Rectal smooth muscle tissue (tissue), 1 donor: ENCODE measurements around the gene ZNF684.
"Not testable (repeated sequence)": the region's sequence is repeated elsewhere in the genome, so short reads cannot be mapped to it uniquely, and the experiment has no call there.

Source experiments
- H3K27ac ChIP-seq: one replicate; pipeline ENCODE4 v1.7.0; 2013; ENCODE audit warnings: low read depth, low read length, inconsistent platforms
- H3K27me3 ChIP-seq: one replicate; pipeline ENCODE4 v1.7.0; 2013; ENCODE audit warnings: low read length; ENCODE audit not compliant: control insufficient read depth, insufficient read depth
- H3K36me3 ChIP-seq: one replicate; pipeline ENCODE4 v1.7.0; 2013; ENCODE audit warnings: low read length; ENCODE audit not compliant: control insufficient read depth, insufficient read depth
- H3K4me1 ChIP-seq: one replicate; pipeline ENCODE4 v1.7.0; 2013; ENCODE audit warnings: low read length; ENCODE audit not compliant: control insufficient read depth, insufficient read depth
- H3K4me3 ChIP-seq: one replicate; pipeline ENCODE4 v1.7.0; 2013; ENCODE audit warnings: low read length
- H3K9ac ChIP-seq: one replicate; pipeline ENCODE4 v1.7.0; 2013; ENCODE audit warnings: low read length

The ZNF684 gene

DNA sequence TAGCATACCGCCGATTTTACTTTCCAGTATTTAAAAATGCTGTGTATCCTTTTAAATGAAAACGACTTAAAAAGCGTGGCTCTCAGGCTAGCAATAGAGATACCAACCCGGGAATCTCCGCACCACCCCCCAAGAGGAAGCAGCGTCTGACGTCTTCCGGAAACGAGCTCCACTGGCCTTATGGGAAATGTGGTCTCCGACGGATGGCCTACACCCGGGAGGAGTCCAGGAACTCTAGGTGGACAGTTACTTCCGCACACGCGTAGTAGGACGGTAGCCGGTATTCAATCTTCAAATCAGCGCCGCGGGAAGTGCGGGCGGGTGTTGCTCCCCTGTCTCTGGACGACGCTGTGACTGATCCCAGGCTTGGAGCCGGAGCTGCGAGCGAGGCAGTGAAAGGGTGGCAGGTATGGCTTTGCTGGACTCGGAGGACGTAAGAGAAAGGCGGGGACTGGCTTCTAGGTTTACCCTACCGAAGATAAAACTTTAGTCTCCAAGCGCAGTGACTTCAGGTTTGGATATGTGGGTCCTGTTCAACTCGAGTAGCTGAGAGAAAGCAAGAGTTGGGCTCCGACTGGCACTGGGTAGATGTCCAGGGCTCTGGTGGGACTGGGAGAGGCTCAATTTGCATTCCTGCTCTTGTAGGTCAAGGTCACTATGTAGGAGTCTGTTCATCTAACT, at the start of gene ZNF684:
Gene ZNF684, plus strand, starts transcription at position 257 of the 681 bp plus-strand sequence. CDS start 1,530 bp downstream, outside the sequence.
- H3K4me1 ChIP-seq: no peaks in the 10 kb centered on the region
- peak within 1 kb of the TSS; percentile 80 for H3K4me3 ChIP-seq
- H3K27ac ChIP-seq: peak within 1 kb of the TSS; percentile 76

DNA sequence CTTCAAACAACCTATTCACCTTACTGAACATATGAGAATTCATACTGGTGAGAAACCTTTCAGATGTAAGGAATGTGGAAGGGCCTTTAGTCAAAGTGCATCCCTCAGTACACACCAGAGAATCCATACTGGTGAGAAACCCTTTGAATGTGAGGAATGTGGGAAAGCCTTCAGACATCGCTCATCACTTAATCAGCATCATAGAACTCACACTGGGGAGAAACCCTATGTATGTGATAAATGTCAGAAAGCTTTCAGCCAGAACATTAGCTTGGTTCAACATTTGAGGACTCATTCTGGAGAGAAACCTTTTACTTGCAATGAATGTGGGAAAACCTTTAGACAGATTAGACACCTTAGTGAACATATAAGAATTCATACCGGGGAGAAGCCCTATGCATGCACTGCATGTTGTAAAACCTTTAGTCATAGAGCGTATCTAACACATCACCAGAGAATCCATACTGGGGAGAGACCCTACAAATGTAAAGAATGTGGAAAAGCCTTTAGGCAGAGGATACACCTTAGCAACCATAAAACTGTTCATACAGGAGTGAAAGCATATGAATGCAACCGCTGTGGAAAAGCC, 36.0 kb upstream of the ZNF684 start:
- H3K4me3 ChIP-seq: no peak overlapping the region
- no peaks in the 10 kb centered on the region for H3K4me1 ChIP-seq
- no peak overlapping the region for H3K9ac ChIP-seq
- H3K36me3 ChIP-seq: peaks cover 9% of the 10 kb centered on the region
- H3K27ac ChIP-seq: no peak overlapping the region
- H3K27me3 ChIP-seq: no peaks in the 10 kb centered on the region

More for the DNA sequence above, at the start of gene ZNF684:
- Histone ChIP-seq H3K27me3 (no peaks in the 10 kb centered on the region), H3K36me3 (no peaks in the 10 kb centered on the region), H3K9ac (peak within 1 kb of the TSS; percentile 72)

DNA sequence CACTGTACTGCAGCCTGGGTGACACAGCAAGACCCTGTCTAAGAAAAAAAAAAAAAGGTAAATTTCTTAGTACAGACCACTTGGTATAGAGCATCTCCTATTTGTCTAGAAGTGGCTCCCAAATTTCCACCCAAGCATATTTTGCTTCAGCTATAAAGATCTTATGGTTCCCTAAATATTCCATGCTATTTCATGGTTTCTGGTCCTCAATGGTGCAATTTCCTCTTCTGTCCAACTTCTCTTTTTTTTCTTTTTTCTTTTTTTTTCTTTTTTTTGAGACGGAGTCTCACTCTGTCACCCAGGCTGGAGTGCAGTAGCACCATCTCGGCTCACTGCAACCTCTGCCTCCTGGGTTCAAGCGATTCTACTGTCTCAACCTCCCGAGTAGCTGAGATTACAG, 28.8 kb upstream of the ZNF684 start:
- H3K27me3 ChIP-seq, H3K4me3 ChIP-seq, H3K4me1 ChIP-seq, H3K9ac ChIP-seq, H3K36me3 ChIP-seq, H3K27ac ChIP-seq: not testable (repeated sequence)

DNA sequence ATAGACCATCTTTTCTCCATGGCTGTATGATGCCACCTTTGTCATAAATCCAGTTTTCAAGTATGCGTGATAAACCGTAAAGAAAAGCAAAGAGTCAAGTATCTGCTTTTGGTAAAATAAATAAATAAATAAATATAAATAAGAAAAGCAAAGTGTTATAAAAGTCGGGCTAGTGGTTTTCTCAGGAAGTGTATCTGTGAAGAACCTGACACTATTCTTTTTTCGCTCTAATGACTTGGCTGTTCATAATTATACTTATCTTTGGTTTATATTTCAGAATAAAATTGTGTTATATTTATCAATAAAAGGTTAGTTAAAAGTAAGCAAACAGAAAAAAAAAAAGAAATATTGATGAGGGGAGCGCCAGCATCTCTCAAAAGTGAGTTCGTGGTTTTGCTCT, 23.5 kb upstream of the ZNF684 start:
- peak overlapping the region; percentile 72 for H3K27ac ChIP-seq
- H3K4me3 ChIP-seq: peak overlapping the region; percentile 90
- peak overlapping the region; percentile 57 for H3K9ac ChIP-seq

DNA sequence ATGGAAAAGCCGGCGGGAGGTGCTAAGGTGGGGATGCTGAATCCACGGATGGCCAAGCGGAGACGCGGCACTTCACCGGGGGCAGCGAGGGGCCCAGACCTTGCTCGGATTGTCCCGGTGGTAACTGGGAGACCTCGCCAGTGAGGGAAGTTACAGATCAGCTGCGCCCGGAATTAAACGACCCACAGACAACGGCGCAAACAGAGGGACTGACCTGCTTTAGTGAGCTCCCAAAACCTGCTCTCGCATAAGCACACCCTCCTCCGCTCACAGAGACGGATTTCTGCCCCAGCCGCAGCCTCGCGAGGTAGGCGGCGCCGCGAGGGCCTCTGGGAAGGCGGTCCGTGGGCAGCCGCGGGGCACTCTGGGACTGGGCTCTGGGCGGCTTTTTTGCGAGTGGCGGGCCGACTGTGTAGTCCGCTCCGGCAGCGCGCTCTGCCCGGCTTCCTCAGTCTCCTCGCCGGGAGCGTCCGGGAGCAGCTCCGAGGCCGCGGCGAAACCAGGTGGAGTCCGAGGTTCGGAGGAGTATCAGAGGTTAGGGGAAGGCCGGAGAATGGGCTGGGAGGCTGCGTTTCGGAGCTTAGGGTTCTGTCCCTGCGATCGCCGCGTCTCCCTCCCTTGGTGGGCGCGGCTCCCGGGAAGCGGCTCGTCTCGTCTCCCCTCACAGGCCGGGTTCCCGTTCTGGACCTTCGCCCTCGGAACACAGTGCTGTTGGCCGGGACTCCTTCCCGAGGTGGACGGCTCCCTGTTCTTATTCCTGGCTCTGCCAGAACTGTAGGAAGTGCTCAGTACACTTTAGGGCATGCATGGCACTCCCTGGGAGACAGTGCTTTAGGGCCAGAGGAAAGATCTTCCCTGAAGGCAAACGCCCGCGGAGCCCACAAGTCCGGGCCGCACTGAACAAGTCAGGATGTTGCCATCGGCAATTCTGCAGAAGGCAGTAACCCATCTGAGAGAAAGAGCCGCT, 22.8 kb upstream of the ZNF684 start, which contains the start of gene EXO5:
Gene EXO5, plus strand, starts transcription at position 393 of the 967 bp plus-strand sequence. CDS start 5,778 bp downstream, outside the sequence.
- H3K27me3 ChIP-seq: no peaks in the 10 kb centered on the region
- H3K9ac ChIP-seq: peak within 1 kb of the TSS; percentile 57
- H3K4me1 ChIP-seq: peaks cover 5% of the 10 kb centered on the region
- no peaks in the 10 kb centered on the region for H3K36me3 ChIP-seq
- peak within 1 kb of the TSS; percentile 90 for H3K4me3 ChIP-seq
- peak within 1 kb of the TSS; percentile 72 for H3K27ac ChIP-seq

More for the DNA sequence above, 23.5 kb upstream of the ZNF684 start:
- H3K4me1 ChIP-seq: peaks cover 5% of the 10 kb centered on the region
- no peaks in the 10 kb centered on the region for H3K27me3 ChIP-seq
- H3K36me3 ChIP-seq: no peaks in the 10 kb centered on the region

DNA sequence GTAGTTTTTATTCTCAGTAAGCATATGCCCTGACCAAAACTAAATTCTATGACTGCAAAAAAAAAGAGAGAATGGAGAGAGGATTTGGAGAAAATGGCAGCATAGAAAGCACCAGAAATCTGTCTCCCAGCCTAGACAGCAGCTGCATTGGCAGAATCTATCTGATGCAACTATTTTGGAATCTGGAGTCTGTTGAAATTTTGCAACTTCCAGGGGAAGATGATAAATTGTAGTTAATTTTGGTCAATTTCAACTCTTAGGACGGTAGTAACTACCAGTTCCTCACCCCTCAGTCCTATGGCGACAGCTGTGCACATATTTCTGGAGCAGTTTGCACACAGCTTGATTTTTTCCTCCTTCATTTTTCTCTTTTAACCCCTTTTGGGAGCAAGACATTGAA, 11.9 kb upstream of the ZNF684 start:
- Histone ChIP-seq H3K4me1 (no peaks in the 10 kb centered on the region), H3K27me3 (no peaks in the 10 kb centered on the region), H3K36me3 (no peaks in the 10 kb centered on the region), H3K4me3 (no peak overlapping the region), H3K27ac (no peak overlapping the region), H3K9ac (no peak overlapping the region)

DNA sequence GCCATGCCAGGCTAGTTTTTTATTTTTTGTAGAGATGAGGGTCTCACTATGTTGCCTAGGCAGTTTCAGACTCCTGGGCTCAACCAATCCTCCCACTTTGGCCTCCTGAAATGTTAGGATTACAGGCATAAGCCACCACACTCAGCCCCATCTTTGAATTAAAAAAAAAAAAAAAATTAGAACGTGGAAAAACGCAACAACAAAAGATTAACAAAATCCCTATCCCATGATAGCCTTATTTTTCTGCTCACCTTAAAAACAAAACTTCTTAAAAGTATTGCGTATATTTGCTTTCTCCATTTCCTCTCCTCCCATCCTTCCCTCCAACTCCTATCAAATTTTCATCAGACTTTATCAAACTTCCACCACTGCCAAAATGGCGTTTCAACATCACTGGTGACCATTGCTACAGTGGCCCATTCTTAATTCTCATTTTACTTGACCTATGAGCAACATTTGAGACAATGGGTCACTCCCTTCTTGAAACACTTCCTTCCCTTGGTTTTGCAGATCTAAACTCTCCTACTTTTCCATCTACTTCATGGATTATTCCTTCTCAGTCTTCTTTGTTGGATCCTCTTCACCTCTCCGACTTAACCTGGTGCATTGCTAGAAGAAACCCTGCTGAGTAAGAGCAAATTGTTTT, 579 bp upstream of the ZNF684 start:
- Histone ChIP-seq H3K27ac (peak overlapping the region; percentile 76), H3K36me3 (no peaks in the 10 kb centered on the region), H3K9ac (no peak overlapping the region), H3K27me3 (no peaks in the 10 kb centered on the region), H3K4me3 (peak overlapping the region; percentile 80), H3K4me1 (no peaks in the 10 kb centered on the region)

DNA sequence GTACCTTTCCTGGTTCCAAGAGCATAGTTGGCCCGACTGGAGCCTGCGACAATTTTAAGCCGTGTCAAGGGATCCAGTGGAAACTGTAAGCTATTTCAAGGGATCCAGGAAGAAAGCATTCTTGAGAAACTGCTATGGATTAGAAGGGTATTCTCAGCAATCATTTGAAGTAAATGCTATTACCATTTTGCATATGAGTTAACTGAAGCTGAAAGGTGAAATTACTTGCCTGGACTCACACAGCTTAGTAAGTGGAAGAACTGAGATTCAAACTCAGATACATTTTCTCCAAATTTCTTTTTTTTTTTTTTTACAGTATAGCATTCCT, 589 bp downstream of the ZNF684 start:
- H3K27me3 ChIP-seq: no peaks in the 10 kb centered on the region
- no peaks in the 10 kb centered on the region for H3K4me1 ChIP-seq
- H3K36me3 ChIP-seq: no peaks in the 10 kb centered on the region
- H3K9ac ChIP-seq: peak overlapping the region; percentile 72
- H3K4me3 ChIP-seq: peak overlapping the region; percentile 80
- H3K27ac ChIP-seq: peak overlapping the region; percentile 76

DNA sequence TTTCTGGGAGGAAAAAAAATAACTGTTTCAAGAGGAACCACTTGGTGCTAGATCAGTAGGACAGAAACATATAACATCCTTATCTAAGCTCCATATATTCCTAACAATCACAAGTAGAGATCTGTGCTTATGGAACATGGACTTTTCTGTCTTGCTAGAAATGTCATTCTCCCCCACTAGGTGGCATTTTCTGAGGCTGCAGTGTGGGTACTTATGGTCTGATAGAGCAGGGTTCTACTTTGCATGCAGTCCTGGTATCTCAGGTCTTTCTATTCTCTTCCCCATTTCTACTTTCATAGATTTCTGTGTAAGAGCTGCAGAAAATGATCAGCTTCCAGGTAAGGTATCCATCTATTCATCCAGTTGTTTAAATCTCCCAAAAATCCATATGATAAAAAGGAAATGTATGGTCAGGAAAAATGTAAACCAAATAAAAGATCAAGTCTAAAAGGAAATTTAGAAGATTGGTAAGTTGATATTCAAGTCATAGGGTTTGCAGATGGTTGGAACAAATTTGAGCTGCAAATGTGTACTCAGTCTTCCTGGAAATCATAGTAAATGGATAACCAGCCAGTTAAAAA, 1.5 kb downstream of the ZNF684 start:
- no peaks in the 10 kb centered on the region for H3K27me3 ChIP-seq
- no peak overlapping the region for H3K27ac ChIP-seq
- no peak overlapping the region for H3K9ac ChIP-seq
- no peaks in the 10 kb centered on the region for H3K36me3 ChIP-seq
- H3K4me1 ChIP-seq: no peaks in the 10 kb centered on the region
- H3K4me3 ChIP-seq: no peak overlapping the region

DNA sequence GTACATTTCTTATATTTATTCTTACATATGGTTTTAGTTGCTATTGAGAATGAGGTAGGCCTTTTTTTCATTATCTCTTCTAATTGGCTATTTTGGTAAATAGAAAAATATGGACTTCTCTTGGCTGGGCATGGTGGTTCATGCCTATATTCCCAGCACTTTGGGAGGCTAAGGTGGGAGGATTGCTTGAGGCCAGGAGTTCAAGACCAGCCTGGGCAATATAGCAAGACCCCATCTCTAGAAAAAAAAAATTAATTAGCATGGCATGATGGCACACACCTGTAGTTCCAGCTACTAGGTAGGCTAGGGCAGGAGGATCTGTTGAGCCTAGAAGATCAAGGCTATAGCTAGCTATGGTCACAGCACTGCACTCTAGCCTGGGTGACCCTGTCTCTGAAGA, 3.2 kb downstream of the ZNF684 start:
- Histone ChIP-seq H3K27me3 (no peaks in the 10 kb centered on the region), H3K9ac (no peak overlapping the region), H3K36me3 (no peaks in the 10 kb centered on the region), H3K27ac (no peak overlapping the region), H3K4me3 (no peak overlapping the region), H3K4me1 (no peaks in the 10 kb centered on the region)

DNA sequence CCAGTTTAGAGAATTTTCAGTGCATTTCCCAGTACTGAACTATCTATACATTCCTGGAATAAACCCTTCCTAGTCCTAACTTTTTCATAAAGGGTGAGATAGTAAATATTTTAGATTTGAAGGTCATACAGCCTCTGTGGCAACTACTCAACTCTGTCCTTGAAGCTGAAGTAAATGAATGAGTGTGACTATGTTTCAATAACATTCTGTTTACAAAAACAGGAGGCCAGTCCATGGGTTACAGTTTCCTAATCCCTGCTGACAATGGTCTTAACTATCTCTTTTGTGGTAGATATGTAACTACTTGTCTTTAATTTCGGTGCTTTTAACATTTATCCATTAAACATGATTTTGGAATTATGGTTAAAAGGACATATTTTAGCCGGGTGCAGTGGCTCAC, 4.3 kb downstream of the ZNF684 start:
- Histone ChIP-seq H3K36me3 (no peaks in the 10 kb centered on the region), H3K9ac (no peak overlapping the region), H3K27me3 (no peaks in the 10 kb centered on the region), H3K4me1 (no peaks in the 10 kb centered on the region), H3K27ac (no peak overlapping the region), H3K4me3 (no peak overlapping the region)

DNA sequence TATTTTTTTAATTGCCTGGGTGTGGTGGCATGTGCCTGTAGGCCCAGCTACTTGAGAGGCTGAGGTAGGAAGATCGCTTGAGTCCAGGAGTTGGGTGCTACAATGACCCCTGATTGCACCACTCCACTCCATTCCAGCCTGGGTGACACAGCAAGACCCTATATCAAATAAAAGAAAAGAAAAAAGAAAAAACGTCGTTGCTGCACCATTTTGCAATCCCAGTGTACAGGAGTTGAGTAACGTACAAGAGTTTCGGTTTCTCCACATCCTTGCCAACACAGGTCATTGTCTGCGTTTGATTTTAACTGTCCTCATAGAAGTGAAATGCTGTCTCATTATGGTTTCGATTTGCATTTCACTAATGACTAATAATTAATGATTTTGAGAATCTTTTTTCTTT, 7.9 kb downstream of the ZNF684 start:
- H3K4me3 ChIP-seq: no peak overlapping the region
- no peaks in the 10 kb centered on the region for H3K27me3 ChIP-seq
- H3K27ac ChIP-seq: no peak overlapping the region
- peaks cover 7% of the 10 kb centered on the region for H3K36me3 ChIP-seq
- H3K9ac ChIP-seq: no peak overlapping the region
- no peaks in the 10 kb centered on the region for H3K4me1 ChIP-seq
